ENCODE results near the gene GIPR.
"Not testable (repeated sequence)": the region's sequence is repeated elsewhere in the genome, so short reads cannot be mapped to it uniquely, and the experiment has no call there.

The GIPR gene

GRCh38 chr19:45645631-45646344 is 22.2 kb upstream of the GIPR start:
- peak; percentile 89 for DNase-seq (ENCODE audit: low spot score)

- DNase-seq (ENCODE audit: low spot score): no peak
Measured at GRCh38 chr19:45646345-45646698, 21.7 kb upstream of the GIPR start.

- DNase-seq (ENCODE audit: low spot score): no peak
Measured at GRCh38 chr19:45650722-45651121, 17.3 kb upstream of the GIPR start.

GRCh38 chr19:45653634-45654033 is 14.4 kb upstream of the GIPR start:
- no peak for DNase-seq (ENCODE audit: low spot score)

- DNase-seq (ENCODE audit: low spot score): no peak
Measured at GRCh38 chr19:45655073-45655472, 12.9 kb upstream of the GIPR start.

GRCh38 chr19:45657520-45658167 is 10.4 kb upstream of the GIPR start:
- DNase-seq (ENCODE audit: low spot score): no peak

GRCh38 chr19:45659096-45659729 is 8.8 kb upstream of the GIPR start:
- DNase-seq (ENCODE audit: low spot score): no peak

- no peak for DNase-seq (ENCODE audit: low spot score)
Measured at GRCh38 chr19:45660636-45661035, 7.4 kb upstream of the GIPR start.

- DNase-seq (ENCODE audit: low spot score): no peak
Measured at GRCh38 chr19:45663800-45664199, 4.2 kb upstream of the GIPR start.

GRCh38 chr19:45664575-45664974 is 3.4 kb upstream of the GIPR start:
- DNase-seq (ENCODE audit: low spot score): no peak

GRCh38 chr19:45668342-45668871 is 386 bp downstream of the GIPR start:
- peak; percentile 30 for DNase-seq (ENCODE audit: low spot score)

GRCh38 chr19:45670670-45671453 is 2.8 kb downstream of the GIPR start:
- peak; percentile 37 for DNase-seq (ENCODE audit: low spot score)

GRCh38 chr19:45674946-45675345 is 6.9 kb downstream of the GIPR start:
- no peak for DNase-seq (ENCODE audit: low spot score)

- DNase-seq (ENCODE audit: low spot score): peak; percentile 44
Measured at GRCh38 chr19:45676851-45677263, 8.8 kb downstream of the GIPR start.

- DNase-seq (ENCODE audit: low spot score): peak; percentile 79
Measured at GRCh38 chr19:45677351-45678230, 9.6 kb downstream of the GIPR start.

GRCh38 chr19:45681391-45682015 is 13.5 kb downstream of the GIPR start:
- DNase-seq (ENCODE audit: low spot score): peak; percentile 90

- no peak for DNase-seq (ENCODE audit: low spot score)
Measured at GRCh38 chr19:45682117-45682516, 14.1 kb downstream of the GIPR start.

GRCh38 chr19:45682908-45683307 is 14.9 kb downstream of the GIPR start:
- DNase-seq (ENCODE audit: low spot score): no peak

GRCh38 chr19:45685045-45685444 is 17.0 kb downstream of the GIPR start:
- not testable (repeated sequence) for DNase-seq (ENCODE audit: low spot score)

- DNase-seq (ENCODE audit: low spot score): no peak
Measured at GRCh38 chr19:45687599-45687998, 19.6 kb downstream of the GIPR start.

Measured in CD4-positive, alpha-beta T cell treated with Interleukin-2 at 100 ng/mL for 4 hours (primary cell).